ENCODE measurements around the gene SLC6A8.
"Not testable (repeated sequence)": the region's sequence is repeated elsewhere in the genome, so short reads cannot be mapped to it uniquely, and the experiment has no call there.

- TF ChIP-seq CTCF, POLR2A (IDR thresholded peaks at IDR 0.05): not testable (repeated sequence)
These were observed 17.8 kb downstream of the SLC6A8 start for GRCh38 chrX:153705403-153706060.
